Measurements from ENCODE around the gene LUZP2.

The LUZP2 gene

GRCh38 chr11:25065746-25066145, 568.9 kb downstream of the LUZP2 start:
- H2AFZ ChIP-seq (ENCODE audit: low read depth, low read length, severe bottlenecking), result peak overlapping the region; percentile 54
- no peaks in the 10 kb centered on the region for H3K36me3 ChIP-seq (ENCODE audit: low read length)
- no peaks in the 10 kb centered on the region for H3K9me2 ChIP-seq (replicated peaks; ENCODE audit: insufficient read depth, low read length)
- no peak for TF ChIP-seq EZH2phosphoT487 (conservative IDR thresholded peaks at IDR 0.05; ENCODE audit: low read length)
- no peak for TF ChIP-seq CTCF (IDR thresholded peaks at IDR 0.05; ENCODE audit: insufficient read depth, low read length, poor library complexity, severe bottlenecking)
- no peaks in the 10 kb centered on the region for H3K27me3 ChIP-seq (ENCODE audit: low read length)
- H3K79me2 ChIP-seq (ENCODE audit: insufficient read depth, low read length), result no peaks in the 10 kb centered on the region
- no peaks in the 10 kb centered on the region for H3F3A ChIP-seq (ENCODE audit: insufficient read depth)
- no peak overlapping the region for H3K27ac ChIP-seq (ENCODE audit: low read depth, low read length)
- H3K9ac ChIP-seq (ENCODE audit: low read length), result no peak overlapping the region
- H3K4me2 ChIP-seq (ENCODE audit: low read depth, low read length, poor library complexity, severe bottlenecking), result no peak overlapping the region
- H3K9me3 ChIP-seq (ENCODE audit: insufficient read depth, low read length), result no peaks in the 10 kb centered on the region
- no peak overlapping the region for H3K4me3 ChIP-seq (ENCODE audit: insufficient read depth, low read length, poor library complexity, severe bottlenecking)
- no peaks in the 10 kb centered on the region for H4K20me1 ChIP-seq (ENCODE audit: low read depth, low read length)

GRCh38 chr11:25066706-25067105, 569.9 kb downstream of the LUZP2 start:
- H3K79me2 ChIP-seq (ENCODE audit: insufficient read depth, low read length), result no peaks in the 10 kb centered on the region
- H3K27ac ChIP-seq (ENCODE audit: low read depth, low read length), result no peak overlapping the region
- peak overlapping the region; percentile 54 for H2AFZ ChIP-seq (ENCODE audit: low read depth, low read length, severe bottlenecking)
- no peaks in the 10 kb centered on the region for H3K9me2 ChIP-seq (replicated peaks; ENCODE audit: insufficient read depth, low read length)
- no peak for TF ChIP-seq EZH2phosphoT487 (conservative IDR thresholded peaks at IDR 0.05; ENCODE audit: low read length)
- no peak for TF ChIP-seq CTCF (IDR thresholded peaks at IDR 0.05; ENCODE audit: insufficient read depth, low read length, poor library complexity, severe bottlenecking)
- no peaks in the 10 kb centered on the region for H4K20me1 ChIP-seq (ENCODE audit: low read depth, low read length)
- H3K9ac ChIP-seq (ENCODE audit: low read length), result no peak overlapping the region
- H3K27me3 ChIP-seq (ENCODE audit: low read length), result no peaks in the 10 kb centered on the region
- H3K4me2 ChIP-seq (ENCODE audit: low read depth, low read length, poor library complexity, severe bottlenecking), result peak overlapping the region; percentile 26
- H3F3A ChIP-seq (ENCODE audit: insufficient read depth), result no peaks in the 10 kb centered on the region
- no peaks in the 10 kb centered on the region for H3K36me3 ChIP-seq (ENCODE audit: low read length)
- H3K9me3 ChIP-seq (ENCODE audit: insufficient read depth, low read length), result no peaks in the 10 kb centered on the region
- H3K4me3 ChIP-seq (ENCODE audit: insufficient read depth, low read length, poor library complexity, severe bottlenecking), result no peak overlapping the region

GRCh38 chr11:25068451-25068850, 571.6 kb downstream of the LUZP2 start:
- Histone ChIP-seq H3K79me2 (ENCODE audit: insufficient read depth, low read length) (no peaks in the 10 kb centered on the region), H3K27me3 (ENCODE audit: low read length) (no peaks in the 10 kb centered on the region), H3K4me2 (ENCODE audit: low read depth, low read length, poor library complexity, severe bottlenecking) (no peak overlapping the region), H3K4me3 (ENCODE audit: insufficient read depth, low read length, poor library complexity, severe bottlenecking) (no peak overlapping the region), H3K27ac (ENCODE audit: low read depth, low read length) (no peak overlapping the region), H3K36me3 (ENCODE audit: low read length) (no peaks in the 10 kb centered on the region), H4K20me1 (ENCODE audit: low read depth, low read length) (no peaks in the 10 kb centered on the region), H3K9me2 (replicated peaks; ENCODE audit: insufficient read depth, low read length) (no peaks in the 10 kb centered on the region), H3K9ac (ENCODE audit: low read length) (no peak overlapping the region), H2AFZ (ENCODE audit: low read depth, low read length, severe bottlenecking) (no peak overlapping the region), H3F3A (ENCODE audit: insufficient read depth) (no peaks in the 10 kb centered on the region), H3K9me3 (ENCODE audit: insufficient read depth, low read length) (no peaks in the 10 kb centered on the region)
- TF ChIP-seq EZH2phosphoT487 (conservative IDR thresholded peaks at IDR 0.05; ENCODE audit: low read length) (no peak), CTCF (IDR thresholded peaks at IDR 0.05; ENCODE audit: insufficient read depth, low read length, poor library complexity, severe bottlenecking) (no peak)
